ENCODE results near the gene C4B. TPM values are rescaled to one million over a fixed set of nuclear protein-coding genes. Genes with fewer than 3 reads are reported as not detected.
"Not testable (repeated sequence)": the region's sequence is repeated elsewhere in the genome, so short reads cannot be mapped to it uniquely, and the experiment has no call there.

The C4B gene
- total RNA-seq, 1 donor from 2014 or later = 72.9 TPM

DNA sequence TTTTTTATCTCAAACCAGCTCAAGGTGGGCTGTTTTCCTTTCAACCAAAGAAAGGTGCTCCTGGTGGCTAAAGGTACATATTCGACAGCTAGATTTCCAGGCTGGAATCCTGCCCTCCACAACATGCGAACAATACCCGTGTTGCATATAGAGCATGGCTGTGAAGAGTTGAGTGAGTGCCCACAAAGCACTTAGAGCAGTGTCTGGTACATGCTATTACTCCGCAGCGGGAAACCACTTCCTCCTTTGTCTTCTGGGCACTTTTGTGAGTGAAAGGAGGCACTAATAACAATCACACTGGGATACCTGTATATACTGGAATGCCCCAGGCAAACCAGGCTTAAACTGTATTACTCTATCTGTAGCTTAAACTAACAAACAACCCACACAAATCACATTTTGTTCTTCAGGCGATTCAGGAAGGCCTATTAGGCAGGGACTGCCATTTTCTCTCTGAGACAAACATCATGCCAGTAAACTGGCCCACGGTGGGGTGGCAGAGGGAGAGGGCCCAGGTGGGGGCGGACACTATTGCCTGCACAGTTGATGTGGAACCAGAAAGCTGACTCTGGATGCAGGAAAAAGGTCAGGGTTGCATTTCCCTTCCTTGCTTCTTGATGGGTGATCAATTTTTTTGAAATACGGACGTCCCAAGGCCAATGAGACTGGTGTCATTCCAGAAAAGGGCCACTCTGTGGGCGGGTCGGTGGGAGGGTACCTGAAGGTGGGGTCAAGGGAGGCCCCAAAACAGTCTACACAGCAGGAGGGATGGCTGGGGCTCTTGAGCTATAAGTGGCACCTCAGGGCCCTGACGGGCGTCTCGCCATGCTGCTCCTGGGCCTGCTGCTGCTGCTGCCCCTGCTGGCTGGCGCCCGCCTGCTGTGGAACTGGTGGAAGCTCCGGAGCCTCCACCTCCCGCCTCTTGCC is 23.3 kb downstream of the C4B start, which contains the start of gene CYP21A2:
Gene CYP21A2 (plus strand): TSS at position 818 of the 927 bp plus-strand sequence. CDS start 8 bp downstream, at position 826.
- H3K9me3 ChIP-seq (replicated peaks); H3K36me3 ChIP-seq; H3K27me3 ChIP-seq (ENCODE audit: low read depth); H3K4me1 ChIP-seq; H3K27ac ChIP-seq (replicated peaks); intact Hi-C loops (cut with micrococcal nuclease); H3K4me3 ChIP-seq: not testable (repeated sequence)
- DNase-seq = peak; percentile 6

DNA sequence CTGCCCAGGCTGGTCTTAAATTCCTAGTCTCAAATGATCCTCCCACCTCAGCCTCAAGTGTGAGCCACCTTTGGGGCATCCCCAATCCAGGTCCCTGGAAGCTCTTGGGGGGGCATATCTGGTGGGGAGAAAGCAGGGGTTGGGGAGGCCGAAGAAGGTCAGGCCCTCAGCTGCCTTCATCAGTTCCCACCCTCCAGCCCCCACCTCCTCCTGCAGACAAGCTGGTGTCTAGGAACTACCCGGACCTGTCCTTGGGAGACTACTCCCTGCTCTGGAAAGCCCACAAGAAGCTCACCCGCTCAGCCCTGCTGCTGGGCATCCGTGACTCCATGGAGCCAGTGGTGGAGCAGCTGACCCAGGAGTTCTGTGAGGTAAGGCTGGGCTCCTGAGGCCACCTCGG is 24.3 kb downstream of the C4B start:
- H3K4me3 ChIP-seq; H3K36me3 ChIP-seq; DNase-seq; intact Hi-C loops (cut with micrococcal nuclease); H3K9me3 ChIP-seq (replicated peaks); H3K27me3 ChIP-seq (ENCODE audit: low read depth); H3K27ac ChIP-seq (replicated peaks); H3K4me1 ChIP-seq: not testable (repeated sequence)

- H3K4me3 ChIP-seq; intact Hi-C loops (cut with micrococcal nuclease): not testable (repeated sequence)
- peak; percentile 5 for DNase-seq
Measured at GRCh38 chr6:32039321-32040274, 25.0 kb downstream of the C4B start.

GRCh38 chr6:32040299-32041049 is 25.9 kb downstream of the C4B start:
- not testable (repeated sequence) for H3K9me3 ChIP-seq (replicated peaks)
- peak; percentile 6 for DNase-seq

More at GRCh38 chr6:32039321-32040274, 25.0 kb downstream of the C4B start:
- not testable (repeated sequence) for H3K27ac ChIP-seq (replicated peaks); H3K9me3 ChIP-seq (replicated peaks); H3K36me3 ChIP-seq; H3K27me3 ChIP-seq (ENCODE audit: low read depth); H3K4me1 ChIP-seq

GRCh38 chr6:32041050-32041321 is 26.4 kb downstream of the C4B start:
- intact Hi-C loops (cut with micrococcal nuclease); DNase-seq: not testable (repeated sequence)

More at GRCh38 chr6:32040299-32041049, 25.9 kb downstream of the C4B start:
- H3K27me3 ChIP-seq (ENCODE audit: low read depth); H3K4me1 ChIP-seq; intact Hi-C loops (cut with micrococcal nuclease); H3K27ac ChIP-seq (replicated peaks); H3K36me3 ChIP-seq; H3K4me3 ChIP-seq: not testable (repeated sequence)

DNA sequence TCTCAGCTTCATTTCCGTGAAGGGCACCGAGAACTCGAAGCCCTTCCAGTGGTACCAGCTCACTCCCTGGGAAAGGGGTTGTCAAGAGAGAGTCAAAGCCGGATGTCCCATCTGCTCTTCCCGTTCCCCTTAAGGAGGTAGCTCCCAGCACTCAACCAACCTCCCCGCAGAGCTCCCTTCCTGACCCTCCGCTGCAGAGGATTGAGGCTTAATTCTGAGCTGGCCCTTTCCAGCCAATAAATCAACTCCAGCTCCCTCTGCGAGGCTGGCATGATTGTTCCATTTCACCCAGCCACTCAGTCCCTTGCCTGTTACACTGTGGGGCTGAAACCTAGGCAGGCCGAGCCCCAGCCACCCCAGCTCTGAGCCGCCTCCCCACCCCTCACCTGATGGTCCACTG is 26.8 kb downstream of the C4B start:
- intact Hi-C loops (cut with micrococcal nuclease); H3K36me3 ChIP-seq; H3K27me3 ChIP-seq (ENCODE audit: low read depth); H3K9me3 ChIP-seq (replicated peaks); DNase-seq; H3K27ac ChIP-seq (replicated peaks); H3K4me1 ChIP-seq; H3K4me3 ChIP-seq: not testable (repeated sequence)

More at GRCh38 chr6:32041050-32041321, 26.4 kb downstream of the C4B start:
- not testable (repeated sequence) for H3K4me1 ChIP-seq; H3K36me3 ChIP-seq; H3K4me3 ChIP-seq; H3K27me3 ChIP-seq (ENCODE audit: low read depth); H3K9me3 ChIP-seq (replicated peaks); H3K27ac ChIP-seq (replicated peaks)

GRCh38 chr6:32042276-32042675 is 27.7 kb downstream of the C4B start:
- H3K27me3 ChIP-seq (ENCODE audit: low read depth); H3K27ac ChIP-seq (replicated peaks); H3K4me3 ChIP-seq; H3K36me3 ChIP-seq; H3K9me3 ChIP-seq (replicated peaks); intact Hi-C loops (cut with micrococcal nuclease): not testable (repeated sequence)
- H3K4me1 ChIP-seq = peaks cover 14% of the 10 kb centered on the region
- DNase-seq = peak; percentile 7

GRCh38 chr6:32043589-32044380 is 29.2 kb downstream of the C4B start:
- H3K36me3 ChIP-seq; H3K4me3 ChIP-seq; H3K27me3 ChIP-seq (ENCODE audit: low read depth); H3K9me3 ChIP-seq (replicated peaks); H3K27ac ChIP-seq (replicated peaks); intact Hi-C loops (cut with micrococcal nuclease): not testable (repeated sequence)
- H3K4me1 ChIP-seq = peaks cover 29% of the 10 kb centered on the region
- DNase-seq = peak; percentile 10

DNA sequence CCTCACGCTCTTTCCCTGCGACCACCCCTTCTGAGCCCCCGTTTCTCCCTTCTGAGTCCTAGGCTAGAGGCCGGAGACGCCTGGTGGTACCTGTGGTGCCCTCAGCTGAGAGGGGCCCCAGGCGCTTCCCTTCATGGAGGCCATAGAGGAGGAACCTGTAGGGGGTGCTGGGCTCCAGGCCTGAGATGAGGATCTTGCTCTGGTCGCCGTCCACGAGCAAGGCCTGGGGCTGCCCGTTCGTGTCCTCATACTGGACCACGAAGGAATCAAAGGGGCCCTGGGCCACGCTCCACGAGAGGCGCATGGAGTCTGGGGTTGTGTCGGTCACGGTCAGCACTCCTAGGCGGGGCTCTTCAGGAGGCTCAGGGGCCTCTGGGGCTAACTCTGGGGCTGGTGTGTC is 30.3 kb downstream of the C4B start:
- H3K27ac ChIP-seq (replicated peaks); H3K4me3 ChIP-seq; H3K9me3 ChIP-seq (replicated peaks); intact Hi-C loops (cut with micrococcal nuclease); H3K36me3 ChIP-seq; H3K27me3 ChIP-seq (ENCODE audit: low read depth): not testable (repeated sequence)
- DNase-seq = peak; percentile 12
- H3K4me1 ChIP-seq = peaks cover 29% of the 10 kb centered on the region

Data from left ventricle myocardium inferior (tissue), 1 donor.